IPS-18c (cell line): ENCODE results near the gene PPP1R14C.

Experiments
- H3K4me3 ChIP-seq: 2 replicates; pipeline ENCODE4 v1.7.0; 2013; ENCODE audit warnings: low read depth, mild to moderate bottlenecking, low read length, moderate library complexity; ENCODE audit not compliant: insufficient read depth
- H3K9me3 ChIP-seq: one replicate; pipeline ENCODE4 v1.6.1; 2013; ENCODE audit warnings: mild to moderate bottlenecking, low read length, moderate library complexity; ENCODE audit not compliant: control insufficient read depth, insufficient read depth

Gene PPP1R14C

GRCh38 chr6:150201285-150201684, 58.4 kb downstream of the PPP1R14C start:
- no peak overlapping the region for H3K4me3 ChIP-seq

DNA sequence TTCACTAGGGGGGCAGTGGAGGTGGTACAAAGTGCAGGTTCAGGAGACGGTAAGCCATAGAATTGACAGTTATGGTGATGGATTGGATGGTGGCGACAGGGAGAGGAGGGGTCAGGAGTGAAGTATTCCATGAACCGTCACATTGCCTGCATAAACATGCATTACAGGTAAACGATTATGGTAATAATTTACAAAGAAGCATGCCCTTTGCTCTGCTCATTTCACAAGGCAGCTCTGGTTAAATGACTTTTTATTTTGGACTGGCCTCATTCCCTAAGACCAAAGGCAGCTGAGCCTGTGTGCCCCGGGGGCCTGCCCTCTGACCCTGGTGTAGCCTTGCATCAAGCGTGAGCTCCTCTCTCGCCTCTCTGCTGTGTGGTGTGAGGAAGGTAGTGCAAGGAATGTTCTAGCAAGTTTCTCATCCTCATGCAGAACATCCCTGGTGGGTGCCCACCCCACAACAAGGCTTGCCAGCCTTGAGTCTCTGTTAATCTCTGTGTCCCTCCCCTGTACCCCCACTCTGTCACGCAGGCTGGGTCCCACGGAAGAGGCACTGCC, 59.0 kb downstream of the PPP1R14C start:
- H3K4me3 ChIP-seq: no peak overlapping the region
- no peaks in the 10 kb centered on the region for H3K9me3 ChIP-seq

More at GRCh38 chr6:150201285-150201684, 58.4 kb downstream of the PPP1R14C start:
- H3K9me3 ChIP-seq: no peaks in the 10 kb centered on the region

DNA sequence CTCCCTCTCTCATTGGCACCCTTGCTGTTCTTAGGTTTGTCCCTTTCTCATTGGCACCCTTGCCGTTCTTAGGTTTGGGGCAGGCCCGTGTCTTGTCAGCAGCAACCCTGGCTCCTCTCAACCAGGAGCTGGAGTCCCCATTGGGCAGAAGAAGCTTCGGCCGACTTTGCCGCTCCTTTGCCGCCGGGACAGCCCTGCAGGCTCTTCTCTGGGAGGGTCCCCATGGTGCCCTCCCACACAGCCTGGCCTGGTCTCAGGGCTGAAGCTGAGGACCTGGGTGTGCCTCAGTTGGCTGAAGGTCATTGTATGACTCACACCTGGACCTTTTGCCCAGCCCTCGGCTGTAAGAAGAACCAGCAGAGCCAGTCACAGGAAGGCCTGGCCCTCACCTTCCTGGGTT, 59.6 kb downstream of the PPP1R14C start:
- no peaks in the 10 kb centered on the region for H3K9me3 ChIP-seq
- H3K4me3 ChIP-seq: no peak overlapping the region

- Histone ChIP-seq H3K9me3 (no peaks in the 10 kb centered on the region), H3K4me3 (no peak overlapping the region)
Observed at GRCh38 chr6:150202934-150203333, 60.1 kb downstream of the PPP1R14C start.

GRCh38 chr6:150203378-150203777, 60.5 kb downstream of the PPP1R14C start:
- Histone ChIP-seq H3K4me3 (no peak overlapping the region), H3K9me3 (no peaks in the 10 kb centered on the region)

DNA sequence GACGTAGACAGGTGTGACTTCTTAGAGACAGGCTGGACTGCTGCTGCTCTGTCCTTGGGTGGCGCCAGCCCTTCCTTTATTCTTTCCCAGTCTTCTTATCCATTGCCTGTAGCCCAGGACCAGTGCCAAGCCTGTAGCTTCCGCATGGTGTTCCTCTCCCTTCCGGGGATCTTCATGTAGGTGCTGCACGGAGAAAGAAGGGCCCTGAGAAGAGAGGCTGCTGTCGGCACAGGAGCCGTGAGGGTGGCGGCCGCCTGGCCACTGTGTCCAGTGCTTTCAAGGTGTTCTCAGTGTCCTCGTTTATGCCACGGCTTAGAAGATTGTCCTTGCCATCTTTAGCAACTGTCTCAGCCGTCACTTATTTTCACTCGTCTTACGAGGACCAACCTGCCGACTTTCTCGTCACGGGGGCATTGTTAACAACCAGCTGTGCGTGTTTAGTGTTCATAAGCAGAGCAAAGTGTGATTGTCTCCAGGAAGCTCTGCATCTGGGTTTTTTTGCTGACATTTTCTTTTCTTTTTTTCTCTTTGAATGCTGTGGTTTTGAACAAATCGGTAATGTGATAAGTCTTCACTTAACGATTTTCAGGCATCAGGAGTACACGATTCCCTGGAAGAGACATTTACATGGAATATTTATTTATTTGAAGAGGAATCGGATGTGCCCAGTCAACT, 61.2 kb downstream of the PPP1R14C start:
- H3K9me3 ChIP-seq: no peaks in the 10 kb centered on the region
- H3K4me3 ChIP-seq: no peak overlapping the region

DNA sequence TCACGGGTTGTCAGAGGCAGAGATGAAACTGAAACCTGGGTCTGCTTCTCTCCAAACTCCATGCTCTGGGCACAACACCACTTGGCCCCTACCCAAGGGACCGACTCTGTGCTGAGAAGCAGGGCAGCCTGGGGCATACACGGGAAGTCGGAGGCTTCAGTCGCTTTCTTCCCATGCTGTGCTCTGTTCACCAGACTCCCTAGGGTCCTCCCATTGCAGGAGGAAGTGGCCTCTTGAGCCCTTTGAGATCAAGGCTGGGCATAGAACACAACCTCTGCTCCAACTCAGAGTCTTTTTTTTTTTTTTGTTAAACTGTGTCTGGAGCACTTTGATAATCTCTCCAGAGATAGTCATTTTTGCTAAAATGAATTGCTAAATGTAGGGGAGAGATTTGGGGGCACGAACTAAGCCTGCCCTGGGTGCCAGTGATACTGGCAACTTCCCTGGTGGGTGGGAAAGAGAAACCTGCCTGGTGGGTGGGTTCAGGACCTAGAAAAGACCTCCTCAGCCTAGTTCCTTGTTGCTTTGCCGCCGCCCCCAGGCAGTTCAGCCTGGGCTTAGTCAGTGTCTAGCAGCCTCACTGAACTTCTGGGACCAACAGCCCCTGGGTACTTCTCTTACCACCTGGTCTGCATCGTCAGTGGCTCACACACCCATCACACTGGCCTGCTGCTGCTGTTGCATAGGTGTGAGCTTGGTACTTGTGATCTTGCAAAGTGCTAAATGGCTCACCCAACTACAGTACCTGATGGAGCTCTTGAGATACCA, 62.0 kb downstream of the PPP1R14C start:
- H3K4me3 ChIP-seq: no peak overlapping the region
- no peaks in the 10 kb centered on the region for H3K9me3 ChIP-seq

DNA sequence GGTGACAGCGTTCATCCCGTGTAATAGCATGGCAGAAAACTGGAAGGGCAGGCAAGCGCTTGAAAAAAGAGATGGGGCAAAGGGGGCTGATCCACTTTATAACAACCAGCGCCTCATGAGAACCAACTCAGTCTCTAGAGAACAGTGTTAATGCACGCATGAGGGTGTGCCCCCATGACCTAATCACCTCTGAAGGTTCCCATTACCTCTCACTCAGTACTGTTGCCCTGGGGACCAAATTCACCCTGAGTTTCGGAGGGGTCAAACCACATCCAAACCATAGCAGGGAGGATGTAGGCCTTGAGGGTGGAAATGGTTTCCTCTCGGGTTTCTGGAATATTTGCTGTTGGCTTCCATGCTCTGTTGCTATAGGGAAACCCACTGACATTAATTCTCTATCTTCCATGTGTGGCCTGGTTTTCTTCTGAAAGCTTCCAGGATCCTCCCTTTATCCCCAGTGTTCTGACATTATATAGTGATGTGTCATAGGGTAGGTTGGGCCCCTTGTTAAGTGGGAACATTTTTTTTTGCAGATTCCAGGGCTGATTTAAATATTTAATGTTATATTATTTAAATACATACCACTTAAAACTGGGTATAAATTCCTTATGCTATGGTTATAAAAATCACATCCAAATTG, 65.2 kb downstream of the PPP1R14C start:
- Histone ChIP-seq H3K4me3 (no peak overlapping the region), H3K9me3 (no peaks in the 10 kb centered on the region)

- Histone ChIP-seq H3K4me3 (no peak overlapping the region), H3K9me3 (no peaks in the 10 kb centered on the region)
Observed at GRCh38 chr6:150208611-150209352, 65.9 kb downstream of the PPP1R14C start.

DNA sequence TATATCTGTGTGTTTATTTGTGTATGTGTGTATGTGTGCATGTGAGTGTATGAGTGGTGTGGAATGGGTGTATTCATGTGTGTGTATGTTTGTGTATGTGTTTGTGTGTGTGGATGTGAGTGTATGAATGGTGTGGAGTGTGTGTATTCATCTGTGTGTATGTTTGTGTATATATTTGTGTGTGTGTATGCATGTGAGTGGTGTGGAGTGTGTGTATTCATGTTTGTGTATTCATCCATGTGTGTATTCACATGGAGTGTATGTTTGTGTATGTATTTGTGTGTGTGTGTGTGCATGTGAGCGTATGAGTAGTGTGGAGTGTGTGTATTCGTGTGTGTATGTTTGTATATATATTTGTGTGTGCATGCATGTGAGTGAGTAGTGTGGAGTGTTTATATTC, 66.6 kb downstream of the PPP1R14C start:
- H3K4me3 ChIP-seq: no peak overlapping the region

DNA sequence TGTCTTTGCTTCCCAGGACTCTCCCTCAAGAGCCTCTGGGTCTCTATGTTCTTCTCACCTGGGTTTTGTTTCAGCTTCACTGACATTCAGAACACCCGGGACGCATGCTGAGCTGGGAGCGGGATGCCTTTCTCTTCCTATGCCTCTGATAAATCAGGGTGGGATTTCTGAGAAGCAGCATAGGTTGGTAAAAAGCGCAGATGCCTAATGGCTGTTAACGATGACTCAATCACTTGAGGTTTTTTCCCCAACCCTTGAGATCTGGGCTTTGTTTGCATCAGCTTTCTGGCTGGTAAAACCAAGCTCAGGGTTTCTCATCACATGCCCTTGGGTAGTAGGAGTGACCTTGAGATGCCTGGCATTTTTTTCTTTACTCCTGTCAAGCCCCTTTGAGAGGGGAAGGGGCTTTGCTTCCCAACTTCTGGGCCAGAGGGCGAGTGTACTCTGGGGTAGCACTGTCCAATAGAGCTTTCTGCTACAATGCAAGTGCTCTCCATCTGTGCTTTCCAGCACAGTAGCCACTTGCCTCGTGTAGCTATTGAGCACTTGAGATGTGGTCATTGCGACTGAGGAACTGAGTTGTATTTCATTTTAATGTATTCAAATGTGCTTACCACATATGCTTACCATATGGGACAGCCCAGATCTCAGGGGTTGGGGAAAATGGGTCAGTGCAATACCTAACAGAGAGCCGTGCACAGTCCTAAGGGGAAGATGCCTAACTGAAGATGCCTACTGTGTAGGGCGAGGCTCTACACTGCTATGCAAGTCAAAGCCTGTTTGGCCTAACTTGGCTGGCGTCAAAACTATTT, 69.1 kb downstream of the PPP1R14C start:
- no peak overlapping the region for H3K4me3 ChIP-seq
- H3K9me3 ChIP-seq: no peaks in the 10 kb centered on the region

More for the DNA sequence above, 66.6 kb downstream of the PPP1R14C start:
- no peaks in the 10 kb centered on the region for H3K9me3 ChIP-seq

GRCh38 chr6:150212778-150213177, 69.9 kb downstream of the PPP1R14C start:
- Histone ChIP-seq H3K9me3 (no peaks in the 10 kb centered on the region), H3K4me3 (no peak overlapping the region)

GRCh38 chr6:150213301-150213700, 70.5 kb downstream of the PPP1R14C start:
- no peaks in the 10 kb centered on the region for H3K9me3 ChIP-seq
- H3K4me3 ChIP-seq: no peak overlapping the region

- no peak overlapping the region for H3K4me3 ChIP-seq
Observed at GRCh38 chr6:150214310-150214709, 71.5 kb downstream of the PPP1R14C start.

DNA sequence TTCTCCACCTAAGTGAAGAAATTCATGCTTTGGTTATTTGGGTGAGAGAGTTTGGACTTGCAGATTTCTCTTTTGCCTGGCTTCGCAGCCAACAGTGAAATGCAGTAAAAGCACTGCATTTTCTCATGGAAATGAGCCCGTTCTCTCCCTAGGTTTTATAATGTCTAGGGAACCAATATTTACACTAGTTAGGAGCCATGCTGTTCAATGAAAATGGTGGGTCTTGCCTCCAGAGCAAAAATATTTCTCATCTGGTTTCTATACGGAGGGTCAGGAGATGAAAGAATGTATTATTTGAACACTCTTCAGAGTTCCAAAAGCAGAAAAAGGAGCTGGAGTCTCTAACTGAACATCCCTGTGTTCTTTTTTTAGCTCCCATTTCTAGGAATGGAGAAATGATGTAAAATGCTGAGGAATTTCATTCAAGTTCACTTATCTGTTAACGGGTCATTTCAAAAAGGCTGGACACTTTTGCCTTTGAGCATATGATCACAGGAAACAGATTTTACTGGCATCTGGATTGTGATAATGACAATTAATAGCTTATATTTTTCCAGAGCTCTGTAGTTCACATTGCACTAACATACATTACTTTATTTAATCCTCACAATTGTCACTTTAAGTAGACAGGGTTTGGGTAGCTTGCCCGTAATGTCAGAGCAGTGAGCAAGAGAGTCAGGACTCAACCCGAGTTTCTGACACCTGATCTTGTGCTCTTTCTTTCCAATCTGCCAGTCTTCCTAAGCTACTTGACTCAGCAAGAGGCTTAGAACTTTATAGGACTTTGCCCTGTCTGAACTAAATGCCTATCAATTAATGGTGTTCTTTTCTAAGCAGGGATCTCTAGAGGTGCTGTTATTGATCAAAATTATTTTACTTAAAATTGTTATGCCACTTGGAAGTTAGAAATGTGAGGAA, 78.0 kb downstream of the PPP1R14C start:
- Histone ChIP-seq H3K4me3 (no peak overlapping the region), H3K9me3 (no peaks in the 10 kb centered on the region)

More at GRCh38 chr6:150214310-150214709, 71.5 kb downstream of the PPP1R14C start:
- H3K9me3 ChIP-seq: no peaks in the 10 kb centered on the region

GRCh38 chr6:150224820-150225219, 82.0 kb downstream of the PPP1R14C start:
- no peaks in the 10 kb centered on the region for H3K9me3 ChIP-seq
- H3K4me3 ChIP-seq: no peak overlapping the region
